HTERT RPE-1 (cell line): Measurements from ENCODE around the gene BDH1.

ENCODE experiments used
- in situ Hi-C: fragments of 300-500 bp; cut with MboI; formaldehyde crosslinking; loops from 4 replicates; pipeline ENCODE4 v1.14.3; 2020; ENCODE audit warnings: low sequenced_read_pairs

BDH1 gene

GRCh38 chr3:197464794-197465193 is 91.0 kb downstream of the BDH1 start:
- in situ Hi-C loops = no loop called here

- in situ Hi-C loops = no loop called here
These were observed 92.5 kb downstream of the BDH1 start for GRCh38 chr3:197463279-197463678.

GRCh38 chr3:197462808-197463207 is 93.0 kb downstream of the BDH1 start:
- in situ Hi-C loops = no loop called here

GRCh38 chr3:197460639-197461038 is 95.1 kb downstream of the BDH1 start:
- in situ Hi-C loops = no loop called here

- in situ Hi-C loops = no loop called here
These were observed 95.8 kb downstream of the BDH1 start for GRCh38 chr3:197460002-197460401.
